Peyer's patch (tissue), 4 donors: ENCODE measurements around the gene TNFRSF8.

Source experiments
- CTCF ChIP-seq, 6 experiments: fragments of 450-650 bp in 4 of 6; fragments of 200-600 bp in 2 of 6; sonication (generic) in 1 of 6; IDR thresholded peaks; one replicate each; pipeline ENCODE4 v1.5.1; 2017 to 2019; ENCODE audit warnings: antibody characterized with exemption in 6 of 6, mild to moderate bottlenecking in 3 of 6, moderate library complexity in 1 of 6
- POLR2A ChIP-seq, 2 donors: fragments of 450-650 bp; IDR thresholded peaks; one replicate each; pipeline ENCODE4 v1.5.1; 2017; ENCODE audit warnings: antibody characterized with exemption in 2 of 2, mild to moderate bottlenecking in 2 of 2, moderate library complexity in 2 of 2

GRCh38 chr1:12155328-12155727 is 92.2 kb downstream of the TNFRSF8 start:
- TF ChIP-seq CTCF (IDR thresholded peaks at IDR 0.05) (no peak), POLR2A (IDR thresholded peaks at IDR 0.05) (no peak)
